Activated gamma-delta T cell (primary cell): ENCODE results near the gene ZBTB25.

ENCODE experiments used
- DNase-seq: peaks from one replicate; lab custom pipeline; 2025; lab: John Stamatoyannopoulos, UW

ZBTB25 gene

GRCh38 chr14:64442300-64442988 lies 61.2 kb downstream of the ZBTB25 start:
- DNase-seq: no peak

GRCh38 chr14:64440494-64440893 lies 63.1 kb downstream of the ZBTB25 start:
- no peak for DNase-seq

- no peak for DNase-seq
Observed at GRCh38 chr14:64439141-64439540, 64.5 kb downstream of the ZBTB25 start.

- DNase-seq: no peak
Observed at GRCh38 chr14:64438181-64438841, 65.3 kb downstream of the ZBTB25 start.

GRCh38 chr14:64434528-64434927 lies 69.1 kb downstream of the ZBTB25 start:
- no peak for DNase-seq

- no peak for DNase-seq
Observed at GRCh38 chr14:64423987-64424386, 79.7 kb downstream of the ZBTB25 start.

- DNase-seq: no peak
Observed at GRCh38 chr14:64422756-64423155, 80.9 kb downstream of the ZBTB25 start.

- DNase-seq: no peak
Observed at GRCh38 chr14:64422005-64422404, 81.6 kb downstream of the ZBTB25 start.

GRCh38 chr14:64421166-64421565 lies 82.5 kb downstream of the ZBTB25 start:
- no peak for DNase-seq

GRCh38 chr14:64419003-64419402 lies 84.6 kb downstream of the ZBTB25 start:
- no peak for DNase-seq

GRCh38 chr14:64417771-64418125 lies 85.9 kb downstream of the ZBTB25 start:
- DNase-seq: no peak

- DNase-seq: no peak
Observed at GRCh38 chr14:64417055-64417770, 86.4 kb downstream of the ZBTB25 start.

GRCh38 chr14:64416348-64416932 lies 87.2 kb downstream of the ZBTB25 start:
- DNase-seq: no peak

- DNase-seq: no peak
Observed at GRCh38 chr14:64412237-64412636, 91.4 kb downstream of the ZBTB25 start.

- DNase-seq: no peak
Observed at GRCh38 chr14:64411001-64411400, 92.6 kb downstream of the ZBTB25 start.

- DNase-seq: no peak
Observed at GRCh38 chr14:64410084-64410774, 93.4 kb downstream of the ZBTB25 start.

GRCh38 chr14:64409126-64409920 lies 94.3 kb downstream of the ZBTB25 start:
- no peak for DNase-seq

- no peak for DNase-seq
Observed at GRCh38 chr14:64407329-64407728, 96.3 kb downstream of the ZBTB25 start.

- no peak for DNase-seq
Observed at GRCh38 chr14:64405295-64405694, 98.3 kb downstream of the ZBTB25 start.

GRCh38 chr14:64401949-64402348 lies 101.7 kb downstream of the ZBTB25 start:
- no peak for DNase-seq

GRCh38 chr14:64400829-64401459 lies 102.7 kb downstream of the ZBTB25 start:
- no peak for DNase-seq
